Activated T-cell treated with anti-CD3 and anti-CD28 coated beads, Interleukin-2, amount 50 U/mL, for 48 hours (primary cell): ENCODE data around the gene NPVF.

Experiments used
- DNase-seq, 2 experiments: peaks; one replicate each; pipeline ENCODE4 v3.0.0-alpha.2; 2020

NPVF gene

DNA sequence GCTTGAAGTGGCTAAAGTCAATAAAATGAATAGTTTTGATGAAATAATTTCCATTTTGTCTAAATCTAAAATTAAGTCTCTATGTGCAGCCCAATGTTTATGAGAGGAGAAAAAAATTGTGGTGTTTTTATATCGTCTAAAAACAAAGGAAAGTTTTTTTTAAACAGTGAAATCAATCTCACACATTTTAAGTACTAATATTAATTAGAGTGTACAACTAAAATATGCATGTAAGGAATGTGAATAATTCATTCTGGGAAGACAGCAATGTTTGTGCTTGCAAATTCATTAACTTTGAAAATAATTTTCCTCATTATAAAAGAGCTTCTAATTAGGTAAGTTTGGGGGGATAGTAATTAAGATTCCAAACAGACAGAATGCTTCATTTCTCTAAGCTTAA lies at the start of gene NPVF:
TSS of gene NPVF (minus strand) at position 101 of the 400 bp plus-strand sequence. CDS start at position 54, 47 bp downstream.
- DNase-seq: no peak

DNA sequence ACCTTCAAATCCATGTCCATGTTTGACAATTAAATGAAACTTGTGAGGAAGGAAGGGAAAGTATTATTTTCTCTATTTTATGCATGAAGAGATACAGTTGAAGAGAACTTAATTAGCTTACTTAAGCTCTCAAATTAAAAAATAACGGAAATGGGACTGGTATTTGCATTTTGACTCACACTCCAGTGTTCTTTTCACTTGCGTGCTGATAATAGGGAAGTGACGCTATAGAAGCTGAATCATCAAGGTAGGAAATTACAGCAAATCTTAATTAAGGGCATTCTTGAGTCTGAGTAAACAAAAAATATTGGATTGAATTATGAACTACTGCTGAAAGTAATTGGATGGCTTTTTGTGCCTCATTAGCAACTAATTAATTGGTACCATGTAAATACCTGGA lies 44.0 kb upstream of the NPVF start:
- no peak for DNase-seq

- no peak for DNase-seq
Measured at GRCh38 chr7:25263337-25263736, 35.1 kb upstream of the NPVF start.

DNA sequence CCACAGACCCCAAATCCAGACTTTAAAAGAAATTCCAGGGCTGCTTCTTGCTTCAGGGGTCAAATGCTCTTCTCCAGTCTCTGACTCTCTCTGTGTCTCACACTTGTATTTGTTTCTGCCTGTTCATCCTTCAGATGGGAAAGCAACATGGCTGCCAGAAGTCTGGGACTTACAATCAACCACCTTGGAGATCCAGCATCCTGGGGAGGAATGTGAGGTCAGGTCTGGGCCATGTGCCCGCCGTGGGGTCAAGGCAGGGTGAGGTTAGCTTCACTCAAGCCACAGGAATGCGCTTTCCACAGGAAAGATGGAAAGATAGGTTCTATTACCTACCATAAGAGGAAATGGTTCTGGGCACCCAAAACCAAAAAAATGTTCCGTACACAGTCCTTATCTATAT lies 34.3 kb upstream of the NPVF start:
- DNase-seq: no peak

DNA sequence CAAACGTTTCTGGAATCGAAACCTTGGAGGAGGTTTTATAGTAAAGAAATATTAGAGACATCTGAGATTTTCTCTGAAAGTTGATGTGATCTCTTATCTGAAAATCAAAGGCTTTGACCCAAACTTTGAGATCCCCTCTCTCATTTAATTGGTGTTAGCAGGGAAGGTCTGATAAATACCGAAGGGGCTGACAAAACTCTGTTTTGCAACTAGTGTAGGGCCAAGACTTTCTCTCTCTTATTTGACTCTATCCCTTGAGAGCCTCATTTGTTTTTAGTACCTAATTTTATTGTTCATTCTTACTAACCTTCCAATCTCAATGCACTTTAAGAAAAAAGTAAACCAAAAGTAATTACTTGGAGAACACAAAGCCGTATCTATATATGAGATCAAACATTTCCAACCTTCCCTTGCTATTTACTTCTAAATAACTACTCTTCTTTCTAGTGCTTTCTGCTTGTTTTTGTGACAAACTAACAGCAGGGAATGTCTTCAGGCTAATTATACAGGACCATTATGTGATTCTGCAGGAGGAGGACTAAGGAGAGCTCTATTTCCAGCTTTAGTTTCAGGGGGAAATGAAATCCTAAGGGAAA lies 33.4 kb upstream of the NPVF start:
- no peak for DNase-seq

DNA sequence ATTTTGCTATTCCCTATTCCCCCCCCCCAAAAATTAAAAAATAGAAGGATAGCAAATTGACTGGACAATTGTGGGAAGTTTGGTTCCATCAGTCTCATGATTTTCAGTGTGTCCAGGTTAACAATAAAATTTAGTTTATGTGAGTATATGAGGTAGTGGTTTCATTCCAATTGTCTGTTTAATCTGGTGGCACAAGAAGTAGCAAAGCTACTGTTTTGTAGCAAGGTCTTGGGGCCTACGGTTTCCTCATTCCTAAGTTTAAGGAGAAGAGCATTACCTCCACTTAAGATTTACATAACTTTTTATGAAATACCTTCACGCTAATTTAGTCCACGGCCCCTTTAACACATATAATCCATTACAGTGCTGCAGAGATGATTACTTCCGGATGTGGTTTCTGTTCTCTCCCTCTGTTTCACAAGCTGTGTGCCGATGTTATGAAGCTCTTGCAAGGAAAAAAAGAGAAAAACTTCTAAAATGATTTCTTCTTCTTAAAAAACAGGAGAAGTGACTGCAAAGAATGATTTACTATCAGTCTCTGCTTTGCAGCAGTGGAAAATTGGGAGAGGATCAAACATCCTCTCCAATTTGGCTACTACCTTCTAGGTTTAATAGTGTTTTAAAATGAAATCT lies 32.7 kb upstream of the NPVF start:
- no peak for DNase-seq

- peak; percentile 65 to 72 for DNase-seq
Measured at GRCh38 chr7:25259487-25260243, 31.4 kb upstream of the NPVF start.

DNA sequence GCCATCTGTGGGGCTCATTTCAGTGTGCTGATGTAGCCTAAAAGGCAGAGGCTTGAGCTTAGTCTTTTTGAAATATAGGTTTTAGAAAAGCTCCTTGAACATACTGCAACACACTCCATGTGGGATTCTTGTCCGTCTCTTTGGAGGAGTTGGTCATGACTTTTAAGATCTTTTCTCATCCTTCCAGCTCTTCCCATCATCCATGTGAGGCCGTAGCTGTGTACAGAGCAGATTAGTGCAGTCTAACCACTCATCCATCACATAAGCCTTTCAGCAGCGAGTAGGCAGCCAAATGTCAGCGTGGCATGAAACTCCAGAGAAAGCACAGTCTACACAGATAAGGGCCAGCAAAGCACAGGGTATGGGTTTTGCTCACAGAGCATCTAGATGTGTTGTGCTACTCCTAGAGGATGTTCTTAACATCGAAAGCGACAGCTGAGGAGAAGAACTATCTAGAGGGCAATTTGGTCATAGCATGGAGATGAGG lies 28.1 kb upstream of the NPVF start:
- no peak for DNase-seq

DNA sequence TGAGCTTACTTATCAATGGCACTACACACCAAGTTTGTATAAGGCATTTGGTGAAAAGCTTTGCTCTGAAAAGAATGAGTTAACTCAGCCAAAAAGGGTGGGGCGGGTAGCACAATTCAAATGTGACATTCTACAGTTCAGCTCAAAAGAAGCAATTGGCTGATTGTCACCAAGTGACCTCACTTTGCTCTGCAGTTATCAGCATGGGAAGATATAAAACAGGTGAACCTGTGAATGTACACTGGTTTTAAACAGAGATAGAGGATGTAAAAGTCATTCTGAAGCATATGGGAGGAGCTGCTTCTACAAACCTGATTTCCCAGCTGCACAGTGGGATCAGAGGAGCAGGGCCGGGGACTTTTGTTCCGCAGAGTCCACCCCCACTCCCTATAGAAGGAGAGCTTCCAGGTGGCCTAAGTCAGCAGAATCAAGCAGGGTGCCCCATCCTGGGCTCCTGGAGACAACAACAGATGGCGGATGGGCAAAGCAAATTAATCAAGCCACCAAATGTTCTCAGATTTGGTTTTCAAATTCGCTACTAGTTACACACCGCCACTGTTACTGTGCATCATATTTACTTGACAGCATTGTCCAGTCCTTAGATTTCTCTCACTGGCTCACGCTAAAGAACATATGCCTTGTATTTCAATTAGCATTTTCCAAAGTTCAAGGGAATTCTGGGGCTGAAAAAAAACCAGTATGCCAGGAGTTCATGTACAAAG lies 27.5 kb upstream of the NPVF start:
- DNase-seq: no peak

- DNase-seq: no peak
Measured at GRCh38 chr7:25254604-25255003, 26.3 kb upstream of the NPVF start.

DNA sequence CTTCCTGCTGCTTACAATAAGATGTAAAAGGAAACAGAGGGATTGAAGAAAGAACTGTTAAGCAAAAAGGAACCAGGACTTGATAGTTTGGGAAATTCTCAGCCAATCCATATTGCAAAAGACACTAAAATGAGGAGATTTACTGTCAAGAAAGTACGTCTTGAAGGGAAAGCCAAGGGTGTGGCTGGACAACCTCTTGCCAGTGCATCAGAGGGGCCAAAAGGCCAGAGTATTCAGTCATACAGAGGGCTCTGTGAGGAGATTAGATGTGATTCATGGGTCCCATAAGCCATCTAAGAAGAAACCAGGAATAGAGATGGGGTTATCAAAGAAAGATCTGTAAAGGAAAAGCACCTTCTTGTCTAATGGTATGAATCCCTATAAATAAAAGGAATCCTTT lies 25.4 kb upstream of the NPVF start:
- no peak for DNase-seq

DNA sequence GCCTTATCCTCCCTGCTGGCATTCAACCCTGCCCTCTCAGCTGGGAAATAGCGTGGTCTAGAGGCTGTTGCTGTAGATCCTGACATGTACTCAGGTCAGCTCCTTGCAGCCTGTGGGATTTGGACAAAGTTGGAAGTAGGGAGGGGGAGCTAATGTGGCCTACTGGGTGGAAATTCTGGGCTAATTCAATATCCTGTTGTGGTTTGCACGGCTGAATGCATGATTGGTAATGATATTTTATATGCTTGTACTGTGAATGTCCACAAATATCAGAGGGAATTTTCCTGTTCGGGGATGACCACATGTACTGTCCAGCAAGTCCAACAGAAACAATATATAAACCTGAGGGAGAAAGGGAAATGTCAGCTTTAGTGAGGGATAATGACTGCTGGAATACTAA lies 22.1 kb upstream of the NPVF start:
- no peak for DNase-seq

GRCh38 chr7:25249772-25250171 lies 21.5 kb upstream of the NPVF start:
- no peak for DNase-seq

DNA sequence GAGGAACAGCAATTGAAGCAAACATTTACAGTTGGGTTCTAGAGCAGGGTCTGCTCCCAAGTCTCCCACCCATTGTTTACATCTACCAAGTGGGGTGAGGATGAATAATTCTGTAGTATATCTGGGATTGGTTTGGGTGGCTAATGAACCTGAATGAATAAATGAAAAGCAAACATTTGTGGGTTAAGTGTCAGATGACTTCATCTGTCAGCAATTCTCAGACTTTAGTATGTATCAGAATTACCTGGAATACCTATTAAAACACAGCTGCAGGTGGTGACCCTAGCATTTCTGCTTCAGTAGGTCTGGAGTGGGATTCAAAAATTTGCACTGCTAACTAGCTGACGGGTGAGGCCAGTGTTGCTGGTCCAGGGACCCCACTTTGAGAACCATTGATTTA lies 18.0 kb upstream of the NPVF start:
- no peak for DNase-seq

DNA sequence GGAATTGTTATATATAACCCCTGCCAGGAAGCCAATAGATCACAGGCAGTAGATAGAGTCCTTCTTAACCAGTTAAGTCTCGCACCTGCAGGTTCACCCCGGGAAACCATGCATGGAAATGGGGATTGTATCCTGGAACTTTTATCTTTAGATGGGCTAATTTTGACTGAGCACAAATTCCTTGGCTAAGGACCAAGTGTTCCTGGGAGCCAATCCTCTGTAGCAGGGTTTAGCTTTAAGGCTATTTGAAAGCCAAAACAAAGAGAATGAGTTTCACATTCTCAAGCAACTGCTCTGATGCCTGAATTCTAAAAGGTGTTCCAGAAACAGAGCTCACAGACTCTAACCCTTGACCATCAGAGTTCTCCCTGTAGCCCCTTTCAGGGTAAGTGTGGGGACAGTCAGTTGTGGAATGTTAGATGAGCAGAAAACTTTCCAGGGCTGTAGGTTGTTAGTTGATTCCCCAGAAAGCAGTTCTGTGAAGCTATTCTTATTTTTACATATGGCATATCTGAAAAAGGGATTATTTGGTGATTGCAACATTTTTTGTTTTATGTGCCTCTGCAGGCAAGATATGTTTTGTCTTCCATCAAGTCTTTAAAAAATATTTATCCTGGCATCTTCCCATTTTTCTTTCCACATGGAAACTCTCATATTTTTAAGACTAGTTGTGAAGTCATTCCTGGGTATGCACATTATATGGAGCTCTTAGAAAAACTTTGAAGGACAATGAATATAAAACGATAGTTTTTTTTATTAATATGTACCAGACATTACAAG lies 16.2 kb upstream of the NPVF start:
- no peak for DNase-seq

GRCh38 chr7:25242678-25243077 lies 14.4 kb upstream of the NPVF start:
- no peak for DNase-seq

DNA sequence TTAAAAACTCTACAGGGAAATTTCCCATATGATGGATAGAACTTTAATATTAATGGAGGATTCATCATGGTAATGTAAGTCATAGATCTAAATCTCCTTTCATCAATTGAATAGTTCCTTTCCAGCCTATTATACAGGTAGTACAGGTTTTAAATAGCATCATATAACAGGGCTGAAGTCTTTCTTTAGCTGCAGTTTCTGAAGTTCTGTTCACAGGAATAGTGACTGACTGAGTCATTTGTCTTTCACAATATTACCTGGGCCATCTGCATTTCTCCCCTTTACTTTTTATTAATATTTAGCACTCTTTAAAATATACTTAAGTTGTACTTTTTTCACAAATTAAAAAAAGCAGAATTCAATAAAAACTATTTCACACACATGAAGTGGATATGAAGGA lies 12.6 kb upstream of the NPVF start:
- no peak for DNase-seq

- DNase-seq: no peak
Measured at GRCh38 chr7:25240340-25240739, 12.1 kb upstream of the NPVF start.

GRCh38 chr7:25239888-25240287 lies 11.6 kb upstream of the NPVF start:
- DNase-seq: no peak

- no peak for DNase-seq
Measured at GRCh38 chr7:25238066-25238725, 9.9 kb upstream of the NPVF start.

GRCh38 chr7:25235471-25235870 lies 7.2 kb upstream of the NPVF start:
- no peak for DNase-seq

- no peak for DNase-seq
Measured at GRCh38 chr7:25234336-25234735, 6.0 kb upstream of the NPVF start.
